Gastrocnemius medialis (tissue), 4 donors: ENCODE data around the gene CAPN5.

Source experiments
- POLR2A ChIP-seq, 2 donors: fragments of 450-650 bp; IDR thresholded peaks; one replicate each; pipeline ENCODE4 v1.6.1; 2017; ENCODE audit warnings: antibody characterized with exemption in 2 of 2, mild to moderate bottlenecking in 2 of 2, moderate library complexity in 2 of 2
- TF ChIP-seq, protein P1 (sequence below), 5 experiments: fragments of 450-650 bp in 3 of 5; fragments of 200-600 bp in 2 of 5; sonication (generic) in 2 of 5; IDR thresholded peaks in 4 of 5; conservative IDR thresholded peaks in 1 of 5; 1 replicate in 4 of 5; 2 replicates in 1 of 5; pipeline ENCODE4 v1.5.1; 2016 to 2019; ENCODE audit warnings: antibody characterized with exemption in 5 of 5, mild to moderate bottlenecking in 3 of 5, moderate library complexity in 3 of 5

DNA sequence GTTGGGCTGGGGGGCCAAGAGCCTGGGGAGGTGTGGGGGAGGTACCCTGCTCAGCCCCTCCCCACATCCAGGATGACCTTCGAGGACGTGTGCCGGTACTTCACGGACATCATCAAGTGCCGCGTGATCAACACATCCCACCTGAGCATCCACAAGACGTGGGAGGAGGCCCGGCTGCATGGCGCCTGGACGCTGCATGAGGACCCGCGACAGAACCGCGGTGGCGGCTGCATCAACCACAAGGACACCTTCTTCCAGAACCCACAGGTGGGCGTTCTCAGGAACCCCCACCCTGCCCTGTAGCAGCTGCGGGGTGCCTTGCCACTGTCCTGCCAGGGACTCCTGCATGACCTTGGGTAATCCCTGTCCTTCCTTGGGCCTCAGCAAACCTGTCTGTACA, 51.3 kb downstream of the CAPN5 start:
- TF ChIP-seq, protein P1, sequence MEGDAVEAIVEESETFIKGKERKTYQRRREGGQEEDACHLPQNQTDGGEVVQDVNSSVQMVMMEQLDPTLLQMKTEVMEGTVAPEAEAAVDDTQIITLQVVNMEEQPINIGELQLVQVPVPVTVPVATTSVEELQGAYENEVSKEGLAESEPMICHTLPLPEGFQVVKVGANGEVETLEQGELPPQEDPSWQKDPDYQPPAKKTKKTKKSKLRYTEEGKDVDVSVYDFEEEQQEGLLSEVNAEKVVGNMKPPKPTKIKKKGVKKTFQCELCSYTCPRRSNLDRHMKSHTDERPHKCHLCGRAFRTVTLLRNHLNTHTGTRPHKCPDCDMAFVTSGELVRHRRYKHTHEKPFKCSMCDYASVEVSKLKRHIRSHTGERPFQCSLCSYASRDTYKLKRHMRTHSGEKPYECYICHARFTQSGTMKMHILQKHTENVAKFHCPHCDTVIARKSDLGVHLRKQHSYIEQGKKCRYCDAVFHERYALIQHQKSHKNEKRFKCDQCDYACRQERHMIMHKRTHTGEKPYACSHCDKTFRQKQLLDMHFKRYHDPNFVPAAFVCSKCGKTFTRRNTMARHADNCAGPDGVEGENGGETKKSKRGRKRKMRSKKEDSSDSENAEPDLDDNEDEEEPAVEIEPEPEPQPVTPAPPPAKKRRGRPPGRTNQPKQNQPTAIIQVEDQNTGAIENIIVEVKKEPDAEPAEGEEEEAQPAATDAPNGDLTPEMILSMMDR (IDR thresholded peaks at IDR 0.05 in 4 of 5, conservative IDR thresholded peaks at IDR 0.05 in 1 of 5), result no peak
- no peak for TF ChIP-seq POLR2A (IDR thresholded peaks at IDR 0.05)
